GM19468 (cell line): ENCODE results near the gene VIM.

Experiments
- ATAC-seq: cut with Tn5 transposase; IDR thresholded peaks from one replicate; pipeline ENCODE4 v1.9.1; 2021; ENCODE audit warnings: mild to moderate bottlenecking, moderate library complexity, moderate number of reproducible peaks; ENCODE audit not compliant: unreplicated experiment; ENCODE audit errors: extremely low read depth

VIM gene

GRCh38 chr10:17228091-17229015, at the start of gene VIM:
Gene VIM (plus strand): TSS chr10:17228241. CDS start chr10:17229423, 1,182 bp downstream.
- peak; percentile 15 for ATAC-seq

DNA sequence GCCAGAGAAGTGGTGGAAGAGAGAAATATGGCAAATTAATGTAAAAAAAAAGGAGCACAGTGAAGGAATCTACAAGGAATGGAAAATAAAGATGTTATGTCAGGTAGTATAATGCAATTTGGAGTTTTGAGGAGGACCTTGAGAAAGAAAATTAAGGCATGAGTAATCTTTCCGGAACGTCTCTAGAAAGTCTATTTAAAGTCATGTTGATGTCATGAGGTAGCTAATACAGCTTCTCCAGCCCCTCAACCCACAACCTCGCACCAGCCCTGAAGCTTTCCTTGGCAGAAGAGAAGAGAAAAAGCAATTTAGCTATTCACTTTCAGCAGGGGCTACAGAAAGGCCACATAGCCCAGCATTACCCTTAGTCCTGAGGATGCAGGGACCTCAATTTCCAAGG, 49.0 kb upstream of the VIM start:
- ATAC-seq = no peak

DNA sequence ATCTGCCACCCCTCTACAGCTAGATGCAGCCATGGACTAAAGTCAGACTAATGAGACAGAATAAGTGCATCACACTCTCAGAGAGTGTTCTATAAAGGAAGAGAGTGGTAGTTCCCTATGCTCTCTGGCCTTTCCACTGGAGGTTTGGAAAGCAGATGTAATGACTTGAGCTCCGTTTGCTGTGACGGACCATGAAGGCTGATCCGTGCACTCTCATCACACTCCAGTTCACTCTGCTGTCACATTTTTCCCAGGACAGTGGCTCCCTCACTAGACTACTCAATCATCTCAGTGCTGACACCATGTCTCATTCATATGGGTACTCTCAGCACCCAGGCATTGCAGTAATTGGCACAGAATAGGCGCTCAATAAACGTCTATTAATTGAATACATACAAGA, 46.9 kb upstream of the VIM start:
- no peak for ATAC-seq

GRCh38 chr10:17181751-17182150, 46.3 kb upstream of the VIM start:
- no peak for ATAC-seq

- no peak for ATAC-seq
These were observed 44.9 kb upstream of the VIM start for GRCh38 chr10:17183110-17183509.

DNA sequence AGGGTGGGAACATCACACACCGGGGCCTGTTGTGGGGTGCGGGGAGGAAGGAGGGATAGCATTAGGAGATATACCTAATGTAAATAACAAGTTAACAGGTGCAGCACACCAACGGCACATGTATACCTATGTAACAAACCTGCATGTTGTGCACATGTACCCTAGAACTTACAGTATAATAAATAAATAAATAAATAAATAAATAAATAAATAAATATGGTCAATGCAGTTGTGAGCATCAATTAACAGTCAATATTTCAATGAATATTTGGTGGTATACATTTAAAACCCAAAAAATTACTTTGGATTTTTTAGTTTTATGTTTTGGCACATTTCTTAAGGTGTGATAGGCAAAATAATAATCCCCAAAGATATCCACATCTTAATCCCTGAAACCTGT, 42.2 kb upstream of the VIM start:
- no peak for ATAC-seq

- ATAC-seq = no peak
These were observed 39.3 kb upstream of the VIM start for GRCh38 chr10:17188644-17189172.

DNA sequence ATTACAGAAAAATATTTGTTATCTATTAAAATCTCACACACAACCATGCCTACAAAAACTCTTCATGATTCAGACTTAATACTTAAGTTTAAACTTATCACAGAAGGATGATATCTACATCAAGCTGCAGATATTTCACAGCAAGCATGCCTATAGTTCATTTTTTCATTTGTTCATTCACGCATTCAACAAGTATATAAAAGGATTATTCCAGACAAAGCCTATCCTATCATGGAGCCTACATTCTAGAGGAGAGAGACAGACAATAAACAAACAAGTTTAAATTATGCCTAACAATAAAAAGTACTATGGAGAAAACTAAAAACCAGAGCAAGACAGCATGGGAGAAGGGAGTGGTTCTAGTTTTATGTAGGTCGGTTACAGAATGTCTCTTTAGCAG, 37.4 kb upstream of the VIM start:
- ATAC-seq = no peak

- ATAC-seq = no peak
These were observed 33.0 kb upstream of the VIM start for GRCh38 chr10:17195083-17195482.

GRCh38 chr10:17196045-17196444, 32.0 kb upstream of the VIM start:
- no peak for ATAC-seq

GRCh38 chr10:17196573-17196972, 31.5 kb upstream of the VIM start:
- no peak for ATAC-seq

GRCh38 chr10:17199351-17199804, 28.7 kb upstream of the VIM start:
- ATAC-seq = no peak

DNA sequence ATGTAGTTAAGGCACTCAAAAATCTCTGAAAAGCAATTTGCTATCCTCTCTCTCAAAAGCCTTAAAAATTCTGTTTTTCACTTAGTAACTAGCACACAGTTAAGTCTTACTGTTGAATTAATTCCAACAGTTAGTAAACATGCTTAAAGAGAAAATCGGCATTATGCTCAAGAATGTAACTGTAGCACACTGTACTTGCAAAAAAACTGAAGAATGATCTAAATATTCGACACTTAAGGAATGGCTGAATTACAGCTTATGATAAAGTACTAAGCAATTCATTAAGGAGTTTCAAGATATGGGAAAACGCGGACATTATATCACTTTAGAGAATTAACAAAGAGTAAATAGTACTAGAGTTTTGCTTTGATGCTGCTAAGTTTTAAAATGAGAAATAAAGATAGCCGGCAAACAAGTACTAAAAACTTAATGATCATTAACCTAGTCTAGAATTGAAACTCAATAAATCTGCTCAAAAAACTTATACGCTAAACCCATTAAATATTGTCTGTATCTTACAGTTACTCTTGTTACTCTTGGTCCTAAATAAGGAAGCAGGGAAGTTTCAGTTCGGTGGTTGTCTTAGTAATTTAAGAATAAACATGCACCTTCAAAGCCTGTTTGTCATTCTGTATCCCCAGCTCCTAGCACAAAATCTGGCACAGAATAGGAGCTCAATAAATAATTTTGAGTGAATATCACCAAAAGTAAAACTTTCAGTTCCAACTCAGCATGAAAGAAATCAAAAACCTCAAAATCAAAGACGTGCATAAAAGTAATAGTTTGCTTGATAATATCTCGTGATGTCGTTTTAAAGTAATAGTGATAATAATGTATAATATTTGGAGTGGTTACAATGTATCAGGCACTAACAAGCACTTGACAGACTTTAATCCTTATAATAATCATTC, 27.8 kb upstream of the VIM start:
- ATAC-seq = no peak

DNA sequence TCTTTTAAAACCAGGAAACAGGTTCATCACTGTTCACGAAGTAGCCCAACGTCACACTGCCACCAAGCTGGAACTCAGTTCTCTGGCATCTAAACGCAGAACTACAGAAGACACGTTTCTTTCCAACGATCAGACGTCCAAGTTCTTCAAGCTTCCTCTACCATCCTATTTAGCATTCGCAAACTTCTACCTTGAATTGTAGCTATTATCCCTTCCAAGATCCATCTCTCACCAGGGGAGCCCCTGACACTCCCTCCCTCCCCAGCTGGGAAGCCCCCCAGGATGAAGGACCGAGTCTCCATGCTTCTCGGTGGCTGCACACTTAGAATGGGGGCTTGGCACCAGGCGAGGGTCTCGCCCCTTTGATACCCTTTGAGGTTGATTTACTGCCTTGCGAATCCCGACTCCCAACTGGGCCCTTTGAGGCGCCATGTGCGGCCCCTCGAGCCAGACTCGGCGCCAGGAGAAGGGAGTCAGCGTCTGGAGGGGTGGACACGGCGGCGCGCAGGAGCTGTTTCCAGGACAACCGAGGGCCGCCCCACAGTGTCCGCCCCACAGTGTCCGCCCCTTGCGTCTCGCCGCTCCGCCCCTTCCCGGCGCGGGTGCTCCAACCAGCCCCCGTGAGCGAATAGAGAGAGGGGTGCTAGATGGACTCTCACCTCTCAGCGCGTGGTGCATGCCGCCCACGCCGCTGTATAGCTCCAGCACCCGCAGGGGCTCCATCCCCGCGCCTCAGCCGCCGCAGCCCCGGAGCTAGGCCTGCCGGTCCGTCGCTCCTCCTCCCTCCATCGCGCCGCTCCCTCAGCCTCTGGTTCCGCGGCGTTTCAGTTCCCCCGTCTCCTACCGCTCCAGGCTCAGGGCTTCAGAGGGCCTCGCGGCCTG, 26.9 kb upstream of the VIM start, which contains the start of gene TRDMT1:
TRDMT1 (minus strand) TSS at position 761 of the 882 bp plus-strand sequence; CDS start at position 723, 38 bp downstream.
- peak; percentile 85 for ATAC-seq

DNA sequence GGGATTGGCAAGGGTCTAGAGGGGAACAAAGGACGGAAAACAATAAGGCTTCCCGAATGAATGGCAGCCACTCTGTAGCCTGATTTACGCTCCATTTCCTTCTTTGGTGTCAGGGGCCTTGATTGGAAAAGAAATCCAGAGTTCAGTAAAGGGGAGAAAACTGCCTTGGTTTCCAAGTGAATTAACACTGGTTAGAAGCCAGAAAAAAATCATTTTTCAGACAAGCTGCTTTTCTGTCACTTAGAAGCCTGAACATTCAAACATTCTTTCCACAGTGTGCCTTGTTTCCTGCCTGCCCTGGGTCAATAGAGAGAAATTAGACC, 26.3 kb upstream of the VIM start:
- no peak for ATAC-seq

GRCh38 chr10:17202506-17202905, 25.5 kb upstream of the VIM start:
- no peak for ATAC-seq

DNA sequence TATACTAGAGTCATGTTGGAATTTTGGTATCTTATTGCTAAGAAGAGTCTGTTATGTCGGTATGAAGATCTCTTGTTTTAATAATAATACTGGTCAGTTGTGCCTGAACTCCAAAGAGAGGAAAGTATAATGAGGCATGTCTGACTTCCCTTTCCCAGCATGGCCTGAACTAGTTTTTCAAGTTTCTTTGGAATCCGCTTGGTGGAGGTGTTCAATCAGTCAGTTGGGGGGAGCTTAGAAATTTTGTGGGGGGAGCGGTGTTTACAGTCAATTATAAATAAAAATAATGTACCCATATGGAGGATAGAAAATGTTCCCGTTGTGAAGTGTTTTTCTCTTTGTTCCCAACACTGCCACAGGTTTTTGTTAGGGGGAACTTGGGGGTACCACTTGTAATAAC, 25.0 kb upstream of the VIM start:
- no peak for ATAC-seq

- ATAC-seq = no peak
These were observed 24.6 kb upstream of the VIM start for GRCh38 chr10:17203416-17203815.

GRCh38 chr10:17206210-17206709, 21.8 kb upstream of the VIM start:
- peak; percentile 37 for ATAC-seq

GRCh38 chr10:17208476-17208875, 19.6 kb upstream of the VIM start:
- ATAC-seq = no peak
